Endothelial cell (in vitro differentiated cells): ENCODE results near the gene DZIP1. TPM values are rescaled to one million over a fixed set of nuclear protein-coding genes. Genes with fewer than 3 reads are reported as not detected.
"Not testable (repeated sequence)": the region's sequence is repeated elsewhere in the genome, so short reads cannot be mapped to it uniquely, and the experiment has no call there.

ENCODE experiments used
- DNase-seq: peaks from one replicate; pipeline ENCODE4 v3.0.0; 2021; ENCODE audit warnings: low spot score
- H3K27ac Mint-ChIP-seq: one replicate; pipeline ENCODE4 v1.8.0; 2021; ENCODE audit warnings: mixed read lengths, inconsistent platforms; ENCODE audit not compliant: unreplicated experiment
- H3K27me3 Mint-ChIP-seq: one replicate; pipeline ENCODE4 v1.8.0; 2021; ENCODE audit warnings: mild to moderate bottlenecking, moderate library complexity, mixed read lengths, inconsistent platforms; ENCODE audit not compliant: unreplicated experiment
- H3K36me3 Mint-ChIP-seq: one replicate; pipeline ENCODE4 v1.8.0; 2021; ENCODE audit warnings: mild to moderate bottlenecking, low read depth, mixed read lengths, inconsistent platforms; ENCODE audit not compliant: unreplicated experiment
- H3K4me1 Mint-ChIP-seq: one replicate; pipeline ENCODE4 v1.8.0; 2021; ENCODE audit warnings: mild to moderate bottlenecking, mixed read lengths, inconsistent platforms; ENCODE audit not compliant: unreplicated experiment
- H3K4me3 Mint-ChIP-seq: one replicate; pipeline ENCODE4 v1.8.0; 2021; ENCODE audit warnings: mild to moderate bottlenecking, mixed read lengths, inconsistent platforms; ENCODE audit not compliant: unreplicated experiment
- H3K9me3 Mint-ChIP-seq: one replicate; pipeline ENCODE4 v1.8.0; 2021; ENCODE audit warnings: mixed read lengths, inconsistent platforms; ENCODE audit not compliant: unreplicated experiment
- long read RNA-seq: library from polyadenylated mRNA; unstranded; transcript quantifications from one replicate; pipeline ENCODE4 v2.0.0, GENCODE V29; 2020; ENCODE audit not compliant: unreplicated experiment
- total RNA-seq: library from RNA; stranded (reverse); fragmentation: NEBNext Ultra II Directional; extraction: Animal tissue kit (Norgen Biotek cat#: 25700); gene quantifications from one replicate; pipeline ENCODE4 v1.2.1, GENCODE V29; 2021; ENCODE audit not compliant: unreplicated experiment
- TF ChIP-seq, protein P1 (sequence below): fragments of 200-600 bp; sonication (generic); IDR thresholded peaks from one replicate; pipeline ENCODE4 v1.5.0; 2021; ENCODE audit warnings: antibody characterized with exemption; ENCODE audit not compliant: unreplicated experiment

Gene DZIP1, protein sequence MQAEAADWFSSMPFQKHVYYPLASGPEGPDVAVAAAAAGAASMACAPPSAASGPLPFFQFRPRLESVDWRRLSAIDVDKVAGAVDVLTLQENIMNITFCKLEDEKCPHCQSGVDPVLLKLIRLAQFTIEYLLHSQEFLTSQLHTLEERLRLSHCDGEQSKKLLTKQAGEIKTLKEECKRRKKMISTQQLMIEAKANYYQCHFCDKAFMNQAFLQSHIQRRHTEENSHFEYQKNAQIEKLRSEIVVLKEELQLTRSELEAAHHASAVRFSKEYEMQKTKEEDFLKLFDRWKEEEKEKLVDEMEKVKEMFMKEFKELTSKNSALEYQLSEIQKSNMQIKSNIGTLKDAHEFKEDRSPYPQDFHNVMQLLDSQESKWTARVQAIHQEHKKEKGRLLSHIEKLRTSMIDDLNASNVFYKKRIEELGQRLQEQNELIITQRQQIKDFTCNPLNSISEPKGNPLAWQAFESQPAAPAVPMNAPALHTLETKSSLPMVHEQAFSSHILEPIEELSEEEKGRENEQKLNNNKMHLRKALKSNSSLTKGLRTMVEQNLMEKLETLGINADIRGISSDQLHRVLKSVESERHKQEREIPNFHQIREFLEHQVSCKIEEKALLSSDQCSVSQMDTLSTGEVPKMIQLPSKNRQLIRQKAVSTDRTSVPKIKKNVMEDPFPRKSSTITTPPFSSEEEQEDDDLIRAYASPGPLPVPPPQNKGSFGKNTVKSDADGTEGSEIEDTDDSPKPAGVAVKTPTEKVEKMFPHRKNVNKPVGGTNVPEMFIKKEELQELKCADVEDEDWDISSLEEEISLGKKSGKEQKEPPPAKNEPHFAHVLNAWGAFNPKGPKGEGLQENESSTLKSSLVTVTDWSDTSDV
- 39.7 TPM for total RNA-seq
- long read RNA-seq, partial matches to known transcripts = 2 of 3 reads
- long read RNA-seq, other reads (novel, unspliced or antisense) = 1 of 3 reads

DNA sequence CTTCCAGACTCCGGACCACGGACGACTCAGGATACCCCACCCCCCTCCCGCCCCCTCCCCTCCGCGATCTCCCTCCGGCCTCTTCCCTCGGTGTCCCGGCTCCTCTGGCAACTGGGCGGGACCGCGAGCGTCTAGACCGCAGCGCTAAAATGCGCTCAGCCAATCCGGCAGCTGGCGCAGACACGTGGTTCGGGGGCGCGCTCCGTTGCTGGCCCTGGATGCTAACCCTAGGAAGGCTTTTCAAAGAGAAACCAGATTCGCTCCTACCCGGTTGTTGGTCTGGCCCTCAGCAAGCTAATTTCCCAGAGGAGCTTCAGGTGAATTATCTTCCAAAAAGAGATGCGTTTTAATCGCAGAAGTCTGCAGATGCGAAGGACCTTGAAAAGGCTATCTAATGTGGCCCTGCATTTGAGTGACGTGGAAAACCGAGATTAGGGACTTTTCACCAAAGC is at the start of gene DZIP1:
Gene DZIP1, minus strand, starts transcription at position 106 of the 452 bp plus-strand sequence. CDS start 2,677 bp downstream, outside the sequence.
- H3K27me3 Mint-ChIP-seq = peaks cover 12% of the 10 kb centered on the region
- H3K4me3 Mint-ChIP-seq = peak within 1 kb of the TSS; percentile 92
- TF ChIP-seq, protein P1, sequence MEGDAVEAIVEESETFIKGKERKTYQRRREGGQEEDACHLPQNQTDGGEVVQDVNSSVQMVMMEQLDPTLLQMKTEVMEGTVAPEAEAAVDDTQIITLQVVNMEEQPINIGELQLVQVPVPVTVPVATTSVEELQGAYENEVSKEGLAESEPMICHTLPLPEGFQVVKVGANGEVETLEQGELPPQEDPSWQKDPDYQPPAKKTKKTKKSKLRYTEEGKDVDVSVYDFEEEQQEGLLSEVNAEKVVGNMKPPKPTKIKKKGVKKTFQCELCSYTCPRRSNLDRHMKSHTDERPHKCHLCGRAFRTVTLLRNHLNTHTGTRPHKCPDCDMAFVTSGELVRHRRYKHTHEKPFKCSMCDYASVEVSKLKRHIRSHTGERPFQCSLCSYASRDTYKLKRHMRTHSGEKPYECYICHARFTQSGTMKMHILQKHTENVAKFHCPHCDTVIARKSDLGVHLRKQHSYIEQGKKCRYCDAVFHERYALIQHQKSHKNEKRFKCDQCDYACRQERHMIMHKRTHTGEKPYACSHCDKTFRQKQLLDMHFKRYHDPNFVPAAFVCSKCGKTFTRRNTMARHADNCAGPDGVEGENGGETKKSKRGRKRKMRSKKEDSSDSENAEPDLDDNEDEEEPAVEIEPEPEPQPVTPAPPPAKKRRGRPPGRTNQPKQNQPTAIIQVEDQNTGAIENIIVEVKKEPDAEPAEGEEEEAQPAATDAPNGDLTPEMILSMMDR = no peak
- H3K9me3 Mint-ChIP-seq = no peaks in the 10 kb centered on the region
- H3K4me1 Mint-ChIP-seq = peaks cover 21% of the 10 kb centered on the region
- peak within 1 kb of the TSS; percentile 70 for H3K27ac Mint-ChIP-seq
- peak; percentile 83 for DNase-seq
- peaks cover 10% of the 10 kb centered on the region for H3K36me3 Mint-ChIP-seq

GRCh38 chr13:95690986-95691385 is 46.5 kb upstream of the DZIP1 start:
- H3K4me1 Mint-ChIP-seq, H3K27me3 Mint-ChIP-seq, DNase-seq, H3K9me3 Mint-ChIP-seq, H3K27ac Mint-ChIP-seq, H3K4me3 Mint-ChIP-seq: not testable (repeated sequence)
- peaks cover 15% of the 10 kb centered on the region for H3K36me3 Mint-ChIP-seq

DNA sequence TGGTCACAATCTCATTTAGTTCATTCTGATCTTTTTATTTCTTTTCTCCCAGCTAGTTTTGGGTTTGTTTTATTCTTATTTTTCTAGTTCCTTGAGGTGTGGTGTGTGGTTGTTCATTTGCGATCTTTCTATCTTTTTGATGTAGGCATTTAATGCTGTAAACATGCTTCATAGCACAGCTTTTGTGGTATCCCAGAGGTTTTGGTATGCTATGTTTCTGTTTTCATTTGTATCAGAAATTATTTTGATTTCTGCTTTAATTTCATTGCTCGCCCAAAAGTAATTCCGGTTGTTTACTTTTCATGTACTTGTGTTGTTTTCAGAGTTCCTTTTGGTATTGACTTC is 45.0 kb upstream of the DZIP1 start:
- Mint-ChIP-seq H3K9me3 (no peaks in the 10 kb centered on the region), H3K27ac (peak overlapping the region; percentile 4), H3K4me1 (no peaks in the 10 kb centered on the region), H3K36me3 (peaks cover 19% of the 10 kb centered on the region), H3K4me3 (no peak overlapping the region), H3K27me3 (peaks cover 6% of the 10 kb centered on the region)
- TF ChIP-seq, protein P1 = no peak
- DNase-seq = no peak

GRCh38 chr13:95684960-95685359 is 40.5 kb upstream of the DZIP1 start:
- H3K9me3 Mint-ChIP-seq, H3K4me3 Mint-ChIP-seq, H3K27ac Mint-ChIP-seq, DNase-seq, H3K27me3 Mint-ChIP-seq: not testable (repeated sequence)
- Mint-ChIP-seq H3K36me3 (peaks cover 34% of the 10 kb centered on the region), H3K4me1 (peaks cover 15% of the 10 kb centered on the region)

DNA sequence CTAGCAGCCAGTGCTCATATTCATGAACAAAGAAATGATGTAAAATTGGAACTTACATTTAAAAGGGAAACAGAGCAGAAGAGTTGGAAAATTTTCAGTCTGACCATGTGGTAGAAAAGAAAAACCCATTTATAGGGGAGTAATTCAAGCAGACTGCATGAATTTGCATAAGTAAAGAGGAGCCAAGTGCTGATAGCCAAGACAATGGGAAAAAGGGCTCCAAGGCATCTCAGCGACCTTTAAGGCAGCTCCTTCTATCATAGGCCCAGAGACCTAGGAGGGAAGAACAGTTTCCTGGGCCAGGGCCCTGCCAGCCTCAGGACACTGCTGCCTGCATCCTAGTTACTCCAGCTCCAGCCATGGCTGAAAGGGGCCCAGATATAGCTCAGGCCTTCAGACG is 39.9 kb upstream of the DZIP1 start:
- Mint-ChIP-seq H3K27me3 (peaks cover 2% of the 10 kb centered on the region), H3K36me3 (peaks cover 29% of the 10 kb centered on the region), H3K9me3 (no peaks in the 10 kb centered on the region), H3K4me1 (peaks cover 19% of the 10 kb centered on the region), H3K27ac (no peak overlapping the region), H3K4me3 (no peak overlapping the region)
- no peak for DNase-seq
- TF ChIP-seq, protein P1 = no peak
